Mesenchymal stem cell (in vitro differentiated cells and primary cell): Measurements from ENCODE around the gene TEDDM1.

Experiments used
- DNase-seq: peaks from one replicate; pipeline ENCODE4 v3.0.0-alpha.2; 2013
- H2AFZ ChIP-seq: one replicate; pipeline ENCODE4 v1.6.1; 2013; ENCODE audit warnings: low read depth, mild to moderate bottlenecking, control low read depth, inconsistent platforms, low read length, moderate library complexity
- H2AK5ac ChIP-seq: 2 replicates; pipeline ENCODE4 v1.6.1; 2013; ENCODE audit warnings: low read length, moderate library complexity, mild to moderate bottlenecking, inconsistent platforms; ENCODE audit not compliant: severe bottlenecking
- H2BK120ac ChIP-seq: one replicate; pipeline ENCODE4 v1.6.1; 2013; ENCODE audit warnings: low read depth, mild to moderate bottlenecking, inconsistent platforms, low read length, moderate library complexity
- H2BK12ac ChIP-seq, 2 experiments: one replicate each; pipeline ENCODE4 v1.6.1; 2013; ENCODE audit warnings: inconsistent platforms in 2 of 2, low read length in 2 of 2, mild to moderate bottlenecking in 2 of 2, moderate library complexity in 2 of 2, control low read depth in 1 of 2
- H2BK15ac ChIP-seq: one replicate; pipeline ENCODE4 v1.6.1; 2013; ENCODE audit warnings: mild to moderate bottlenecking, low read depth, inconsistent platforms; ENCODE audit not compliant: poor library complexity, severe bottlenecking
- H2BK5ac ChIP-seq: 2 replicates; pipeline ENCODE4 v1.6.1; 2013; ENCODE audit warnings: low read depth, mild to moderate bottlenecking, low read length, control low read depth, inconsistent platforms; ENCODE audit not compliant: poor library complexity, severe bottlenecking
- H3K14ac ChIP-seq, 2 experiments: one replicate each; pipeline ENCODE4 v1.6.1; 2013; ENCODE audit warnings: inconsistent platforms in 2 of 2, low read length in 2 of 2, control low read depth in 1 of 2, mild to moderate bottlenecking in 1 of 2, moderate library complexity in 1 of 2
- H3K18ac ChIP-seq, 2 experiments: one replicate each; pipeline ENCODE4 v1.6.1; 2013; ENCODE audit warnings: inconsistent platforms in 2 of 2, low read length in 2 of 2, control low read depth in 1 of 2, low read depth in 1 of 2, mild to moderate bottlenecking in 1 of 2
- H3K23ac ChIP-seq, 2 experiments: one replicate each; pipeline ENCODE4 v1.6.1; 2013; ENCODE audit warnings: inconsistent platforms in 2 of 2, low read length in 2 of 2, mild to moderate bottlenecking in 2 of 2, moderate library complexity in 2 of 2, control low read depth in 1 of 2
- H3K27ac ChIP-seq: 2 replicates; pipeline ENCODE4 v1.5.1; 2013; ENCODE audit warnings: mild to moderate bottlenecking, moderate library complexity, low read length, control low read depth, inconsistent platforms; ENCODE audit not compliant: poor library complexity, severe bottlenecking
- H3K27me3 ChIP-seq, 2 experiments: 2 replicates each; pipeline versions ENCODE4 v1.6.1 to v1.7.0; 2013; ENCODE audit warnings: low read length in 2 of 2, mild to moderate bottlenecking in 2 of 2, moderate library complexity in 2 of 2, control low read depth in 1 of 2, inconsistent platforms in 1 of 2; ENCODE audit not compliant: control insufficient read depth in 1 of 2, insufficient read depth in 1 of 2
- H3K36me3 ChIP-seq, 2 experiments: 2 replicates each; pipeline versions ENCODE4 v1.6.1 to v1.7.0; 2013; ENCODE audit warnings: low read length in 2 of 2, control low read depth in 1 of 2, inconsistent platforms in 1 of 2, low read depth in 1 of 2, mild to moderate bottlenecking in 1 of 2; ENCODE audit not compliant: insufficient read depth in 2 of 2, control insufficient read depth in 1 of 2
- H3K4ac ChIP-seq, 2 experiments: one replicate each; pipeline ENCODE4 v1.6.1; 2013; ENCODE audit warnings: inconsistent platforms in 2 of 2, low read length in 2 of 2, mild to moderate bottlenecking in 2 of 2, moderate library complexity in 2 of 2, control low read depth in 1 of 2, low read depth in 1 of 2
- H3K4me1 ChIP-seq: 2 replicates; pipeline ENCODE4 v1.6.1; 2013; ENCODE audit warnings: low read depth, low read length, control low read depth; ENCODE audit not compliant: control insufficient read depth, insufficient read depth
- H3K4me2 ChIP-seq: 2 replicates; pipeline ENCODE4 v1.6.1; 2013; ENCODE audit warnings: low read length, mild to moderate bottlenecking, inconsistent platforms; ENCODE audit not compliant: poor library complexity, severe bottlenecking
- H3K4me3 ChIP-seq, 2 experiments: 2 replicates each; pipeline versions ENCODE4 v1.5.1 to v1.7.0; 2013; ENCODE audit warnings: low read length in 2 of 2, mild to moderate bottlenecking in 2 of 2, control low read depth in 1 of 2, low read depth in 1 of 2; ENCODE audit not compliant: insufficient read depth in 1 of 2
- H3K79me1 ChIP-seq: replicated peaks from 2 replicates; pipeline ENCODE4 v1.6.1; 2013; ENCODE audit warnings: mild to moderate bottlenecking, control low read depth, low read length, inconsistent platforms; ENCODE audit not compliant: poor library complexity, severe bottlenecking
- H3K9ac ChIP-seq: 2 replicates; pipeline ENCODE4 v1.7.0; 2013; ENCODE audit warnings: mild to moderate bottlenecking, low read length, moderate library complexity
- H3K9me3 ChIP-seq: 2 replicates; pipeline ENCODE4 v1.7.0; 2013; ENCODE audit warnings: mild to moderate bottlenecking, low read length; ENCODE audit not compliant: control insufficient read depth
- H4K8ac ChIP-seq: one replicate; pipeline ENCODE4 v1.6.1; 2013; ENCODE audit warnings: inconsistent platforms, mild to moderate bottlenecking, low read length, moderate library complexity
- H4K91ac ChIP-seq: one replicate; pipeline ENCODE4 v1.6.1; 2013; ENCODE audit warnings: mild to moderate bottlenecking, low read length, inconsistent platforms
- WGBS: methylation state at CpG from one replicate; pipeline ENCODE4 v1.1.7; 2013; ENCODE audit warnings: mixed read lengths; 5-methylcytosine and 5-hydroxymethylcytosine counted together

Gene TEDDM1

GRCh38 chr1:182438326-182438725 lies 37.9 kb upstream of the TEDDM1 start:
- Histone ChIP-seq H3K4ac (no peak overlapping the region), H3K9ac (no peak overlapping the region), H3K27ac (no peak overlapping the region), H2AFZ (no peak overlapping the region), H2BK5ac (no peak overlapping the region), H3K18ac (no peak overlapping the region), H4K91ac (no peak overlapping the region), H2BK15ac (no peak overlapping the region), H3K14ac (no peak overlapping the region), H3K36me3 (no peaks in the 10 kb centered on the region), H3K27me3 (peaks cover 0 to 18% of the 10 kb centered on the region in 2 experiments), H3K4me2 (no peak overlapping the region), H2BK120ac (no peak overlapping the region), H2AK5ac (no peak overlapping the region), H3K9me3 (peaks cover 11% of the 10 kb centered on the region), H3K4me1 (no peaks in the 10 kb centered on the region), H3K4me3 (no peak overlapping the region), H3K79me1 (no peaks in the 10 kb centered on the region), H3K23ac (no peak overlapping the region), H2BK12ac (no peak overlapping the region), H4K8ac (no peak overlapping the region)
- DNase-seq = no peak
- WGBS = 67% methylated on average over 1 of the region's 1 CpG

GRCh38 chr1:182433580-182433979 lies 33.1 kb upstream of the TEDDM1 start:
- Histone ChIP-seq H3K4me3 (no peak overlapping the region), H2BK15ac (no peak overlapping the region), H4K8ac (no peak overlapping the region), H3K27me3 (peaks cover 0 to 7% of the 10 kb centered on the region in 2 experiments), H3K4ac (no peak overlapping the region), H3K79me1 (no peaks in the 10 kb centered on the region), H2BK5ac (no peak overlapping the region), H3K4me1 (no peaks in the 10 kb centered on the region), H3K9me3 (peaks cover 9% of the 10 kb centered on the region), H3K14ac (no peak overlapping the region), H4K91ac (no peak overlapping the region), H3K9ac (no peak overlapping the region), H2BK12ac (no peak overlapping the region), H3K23ac (no peak overlapping the region), H3K36me3 (no peaks in the 10 kb centered on the region), H3K27ac (no peak overlapping the region), H2AK5ac (no peak overlapping the region), H2BK120ac (no peak overlapping the region), H3K18ac (no peak overlapping the region), H3K4me2 (no peak overlapping the region), H2AFZ (no peak overlapping the region)
- no peak for DNase-seq
- 87% methylated on average over 1 of the region's 1 CpG for WGBS

- no peak overlapping the region for H2BK120ac ChIP-seq
- H3K4me3 ChIP-seq = no peak overlapping the region
- H4K8ac ChIP-seq = no peak overlapping the region
- no peak overlapping the region for H3K18ac ChIP-seq
- WGBS = 94% methylated on average over 7 of the region's 7 CpGs
- H2AK5ac ChIP-seq = no peak overlapping the region
- no peak overlapping the region for H3K27ac ChIP-seq
- no peaks in the 10 kb centered on the region for H3K36me3 ChIP-seq
- H3K79me1 ChIP-seq = no peaks in the 10 kb centered on the region
- no peak overlapping the region for H3K9ac ChIP-seq
- no peak overlapping the region for H3K4me2 ChIP-seq
- no peak overlapping the region for H2BK12ac ChIP-seq
- no peak overlapping the region for H2BK15ac ChIP-seq
- DNase-seq = no peak
- no peak overlapping the region for H3K4ac ChIP-seq
- no peaks in the 10 kb centered on the region for H3K27me3 ChIP-seq
- no peaks in the 10 kb centered on the region for H3K9me3 ChIP-seq
- no peaks in the 10 kb centered on the region for H3K4me1 ChIP-seq
- H4K91ac ChIP-seq = no peak overlapping the region
- no peak overlapping the region for H3K14ac ChIP-seq
- H2AFZ ChIP-seq = no peak overlapping the region
- no peak overlapping the region for H3K23ac ChIP-seq
- no peak overlapping the region for H2BK5ac ChIP-seq
Measured at GRCh38 chr1:182431278-182431677, 30.8 kb upstream of the TEDDM1 start.

GRCh38 chr1:182430263-182431068 lies 30.0 kb upstream of the TEDDM1 start:
- Histone ChIP-seq H3K4me1 (no peaks in the 10 kb centered on the region), H3K14ac (peak overlapping the region in 1 of 2 experiments; percentile 56), H3K4me3 (no peak overlapping the region), H2AK5ac (no peak overlapping the region), H3K36me3 (no peaks in the 10 kb centered on the region), H3K9me3 (no peaks in the 10 kb centered on the region), H3K23ac (no peak overlapping the region), H4K91ac (no peak overlapping the region), H2BK15ac (no peak overlapping the region), H3K9ac (no peak overlapping the region), H3K27ac (no peak overlapping the region), H3K4me2 (no peak overlapping the region), H4K8ac (no peak overlapping the region), H2BK120ac (no peak overlapping the region), H2AFZ (no peak overlapping the region), H3K4ac (no peak overlapping the region), H3K18ac (no peak overlapping the region), H3K79me1 (no peaks in the 10 kb centered on the region), H2BK12ac (no peak overlapping the region), H2BK5ac (no peak overlapping the region), H3K27me3 (no peaks in the 10 kb centered on the region)
- DNase-seq = no peak
- WGBS = 64% methylated on average over 9 of the region's 11 CpGs
